Stomach (tissue), 9 donors: ENCODE results near the gene PTK6. TPM values are rescaled to one million over a fixed set of nuclear protein-coding genes. Genes with fewer than 3 reads are reported as not detected.

ENCODE experiments used
- DNase-seq, 2 donors: peaks; one replicate each; pipeline versions ENCODE4 v3.0.0 to v3.0.0-alpha.2; 2013 to 2019
- H3K27ac ChIP-seq, 5 donors: fragments of 200-600 bp in 4 of 5; sonication (generic) in 4 of 5; one replicate each; pipeline ENCODE4 v1.5.1; 2013 to 2019; ENCODE audit warnings: mild to moderate bottlenecking in 1 of 5, moderate library complexity in 1 of 5
- H3K27me3 ChIP-seq, 3 donors: fragments of 200-600 bp; sonication (generic); one replicate each; pipeline ENCODE4 v1.5.1; 2017 to 2019; ENCODE audit warnings: mixed run types in 1 of 3
- H3K36me3 ChIP-seq, 4 donors: fragments of 200-600 bp; sonication (generic); 1 replicate in 3 of 4; 2 replicates in 1 of 4; pipeline ENCODE4 v1.5.1; 2016 to 2019
- H3K4me1 ChIP-seq, 4 donors: fragments of 200-600 bp; sonication (generic); one replicate each; pipeline ENCODE4 v1.5.1; 2016 to 2019
- H3K4me3 ChIP-seq, 4 donors: fragments of 200-600 bp; sonication (generic) in 3 of 4; one replicate each; pipeline ENCODE4 v1.5.1; 2016 to 2019; ENCODE audit warnings: mild to moderate bottlenecking in 1 of 4
- H3K9me3 ChIP-seq, 4 donors: fragments of 200-600 bp; sonication (generic); one replicate each; pipeline ENCODE4 v1.5.1; 2016 to 2019
- CTCF ChIP-seq, 7 experiments: fragments of 450-650 bp in 4 of 7; fragments of 200-600 bp in 3 of 7; sonication (generic) in 3 of 7; IDR thresholded peaks; one replicate each; pipeline ENCODE4 v1.5.1; 2016 to 2019; ENCODE audit warnings: antibody characterized with exemption in 7 of 7, control low read depth in 2 of 7, mild to moderate bottlenecking in 1 of 7
- EP300 ChIP-seq: sonication (generic); formaldehyde crosslinking; IDR thresholded peaks from one replicate; pipeline ENCODE4 v1.6.1; 2017; ENCODE audit warnings: antibody characterized with exemption
- POLR2A ChIP-seq, 4 donors: fragments of 450-650 bp; IDR thresholded peaks; one replicate each; pipeline ENCODE4 v1.6.1; 2016; ENCODE audit warnings: antibody characterized with exemption in 4 of 4, control low read depth in 2 of 4, mild to moderate bottlenecking in 1 of 4, moderate library complexity in 1 of 4
- POLR2AphosphoS5 ChIP-seq, 3 donors: sonication (generic); formaldehyde crosslinking; IDR thresholded peaks; one replicate each; pipeline ENCODE4 v1.6.1; 2016; ENCODE audit warnings: antibody characterized with exemption in 3 of 3
- WGBS, 5 donors: extraction: QIAGEN DNeasy Blood & Tissue Kit in 3 of 5; methylation state at CpG; one replicate each; pipeline versions ENCODE4 v1.1.5 to v1.1.7; 2013 to 2018; 5-methylcytosine and 5-hydroxymethylcytosine counted together
- intact Hi-C: fragments of 100-400 bp; cut with DNase I; formaldehyde crosslinking; loops from one replicate; pipeline ENCODE4 v1.15.1; 2023; ENCODE audit warnings: low total_unique reads
- polyA plus RNA-seq, 3 donors: library from polyadenylated mRNA; stranded (reverse); fragments of 200-250 nt; gene quantifications; one replicate each; pipeline ENCODE4 v1.2.3, GENCODE V29; 2013
- total RNA-seq, 5 donors: library from RNA; depleted of rRNA; stranded (reverse); fragments of >200 nt; gene quantifications; one replicate each; pipeline versions ENCODE4 v1.1.0 to v1.2.3, GENCODE V29; 2014 to 2016
- donor health status: healthy with polysubstance abuse.
- donor health status: Bipolar disorder and iron deficiency.
- donor health status: healthy.

PTK6 gene
- total and polyA plus RNA-seq, 8 donors: 7.7 to 98.5 (median 22.9) TPM

- H3K36me3 ChIP-seq: no peaks in the 10 kb centered on the region
- no peaks in the 10 kb centered on the region for H3K9me3 ChIP-seq
- peaks cover 0 to 14% (median 4%) of the 10 kb centered on the region in 3 donors for H3K27me3 ChIP-seq
- intact Hi-C loops: no loop called here
- H3K4me3 ChIP-seq: no peak overlapping the region
- 19 to 55% (median 43%) methylated on average over 10 to 12 of the region's 12 CpGs for WGBS, 5 donors
- peaks cover 0 to 14% (median 0%) of the 10 kb centered on the region in 4 donors for H3K4me1 ChIP-seq
- TF ChIP-seq CTCF (IDR thresholded peaks at IDR 0.05) (peak in 1 of 7 experiments; percentile 22), POLR2AphosphoS5 (IDR thresholded peaks at IDR 0.05) (no peak)
- peak; percentile 53 to 80 for DNase-seq
- no peak overlapping the region for H3K27ac ChIP-seq
Observed at GRCh38 chr20:63580796-63581461, 43.8 kb upstream of the PTK6 start.

- Histone ChIP-seq H3K36me3 (no peaks in the 10 kb centered on the region), H3K4me1 (peaks cover 0 to 23% (median 9%) of the 10 kb centered on the region in 4 donors), H3K9me3 (no peaks in the 10 kb centered on the region), H3K27me3 (peaks cover 0 to 14% (median 4%) of the 10 kb centered on the region in 3 donors), H3K27ac (no peak overlapping the region), H3K4me3 (no peak overlapping the region)
- intact Hi-C loops: no loop called here
- no peak for DNase-seq
- WGBS, 5 donors: 66 to 77% (median 70%) methylated on average over 19 of the region's 19 CpGs
- no peak for TF ChIP-seq EP300
- TF ChIP-seq POLR2AphosphoS5 (IDR thresholded peaks at IDR 0.05): no peak
- TF ChIP-seq POLR2A (IDR thresholded peaks at IDR 0.05): no peak
- no peak for TF ChIP-seq CTCF (IDR thresholded peaks at IDR 0.05)
Observed at GRCh38 chr20:63579017-63579694, 42.0 kb upstream of the PTK6 start.

GRCh38 chr20:63578224-63579016 is 41.2 kb upstream of the PTK6 start:
- Histone ChIP-seq H3K9me3 (no peaks in the 10 kb centered on the region), H3K4me1 (peaks cover 2 to 26% (median 12%) of the 10 kb centered on the region in 4 donors), H3K4me3 (no peak overlapping the region), H3K27ac (no peak overlapping the region), H3K27me3 (peaks cover 0 to 14% (median 4%) of the 10 kb centered on the region in 3 donors), H3K36me3 (no peaks in the 10 kb centered on the region)
- no peak for DNase-seq
- WGBS, 5 donors: 69 to 78% (median 73%) methylated on average over 26 of the region's 26 CpGs
- TF ChIP-seq EP300 (no peak), POLR2AphosphoS5 (IDR thresholded peaks at IDR 0.05) (no peak), POLR2A (IDR thresholded peaks at IDR 0.05) (no peak), CTCF (IDR thresholded peaks at IDR 0.05) (no peak)
- intact Hi-C loops: no loop called here

DNA sequence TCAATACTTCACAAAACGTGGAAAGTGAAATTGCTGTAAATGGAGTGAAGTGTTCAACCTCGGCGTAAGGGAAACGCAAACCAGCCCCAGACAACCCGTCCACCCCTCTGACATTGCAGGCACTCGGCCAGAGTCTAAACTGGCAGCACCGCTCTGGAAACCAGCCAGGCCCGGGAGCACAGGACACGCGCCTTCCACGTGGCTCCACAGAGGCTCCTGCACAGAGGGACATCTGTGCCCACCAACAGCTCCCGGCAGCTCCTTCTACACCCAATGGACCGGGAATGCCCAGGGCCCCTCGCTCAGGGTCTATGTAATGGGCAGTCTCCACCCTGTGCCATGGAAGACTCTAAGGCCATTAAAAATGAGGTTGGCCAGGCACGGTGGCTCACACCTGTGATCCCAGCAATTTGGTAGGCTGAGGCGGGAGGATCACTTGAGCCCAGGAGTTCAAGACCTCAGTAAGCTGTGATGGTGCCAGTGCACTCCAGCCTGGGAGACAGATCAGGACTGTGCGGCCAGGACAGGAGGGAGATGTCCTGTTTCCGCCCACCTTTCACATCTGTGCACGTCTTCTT is 40.2 kb upstream of the PTK6 start:
- Histone ChIP-seq H3K36me3 (peaks cover 0 to 4% (median 3%) of the 10 kb centered on the region in 4 donors), H3K4me1 (peaks cover 12 to 31% (median 22%) of the 10 kb centered on the region in 4 donors), H3K27me3 (peaks cover 0 to 14% (median 4%) of the 10 kb centered on the region in 3 donors), H3K9me3 (no peaks in the 10 kb centered on the region), H3K27ac (peak overlapping the region in 1 of 5 donors; percentile 7), H3K4me3 (no peak overlapping the region)
- intact Hi-C loops: no loop called here
- DNase-seq: peak in 1 of 2 donors; percentile 89
- WGBS, 5 donors: 51 to 71% (median 58%) methylated on average over 17 to 19 of the region's 19 CpGs
- TF ChIP-seq POLR2AphosphoS5 (IDR thresholded peaks at IDR 0.05) (no peak), POLR2A (IDR thresholded peaks at IDR 0.05) (no peak), CTCF (IDR thresholded peaks at IDR 0.05) (no peak), EP300 (no peak)
